ENCODE results near the gene GMNC. TPM values are rescaled to one million over a fixed set of nuclear protein-coding genes. Genes with fewer than 3 reads are reported as not detected.

Gene GMNC
- total and polyA plus RNA-seq, 10 of the 15 experiments (the other 5 are each of a cell fraction or from before 2014, with no cell fraction given), result not detected

- TF ChIP-seq ZBTB40 (IDR thresholded peaks at IDR 0.05; ENCODE audit: borderline replicate concordance), result no peak
- TF ChIP-seq YBX1 (IDR thresholded peaks at IDR 0.05), result no peak
- TF ChIP-seq CREB1 (IDR thresholded peaks at IDR 0.05; ENCODE audit: low read depth), result no peak
- no peak for TF ChIP-seq NR2F1 (conservative IDR thresholded peaks at IDR 0.05)
- no peak for TF ChIP-seq SMC3 (IDR thresholded peaks at IDR 0.05; ENCODE audit: borderline replicate concordance, low read length)
- no peak for TF ChIP-seq HCFC1 (IDR thresholded peaks at IDR 0.05; ENCODE audit: low read length)
- TF ChIP-seq JUND (IDR thresholded peaks at IDR 0.05; ENCODE audit: low read depth, low read length), result no peak
- no peak for TF ChIP-seq USF2 (IDR thresholded peaks at IDR 0.05; ENCODE audit: borderline replicate concordance, low read depth, low read length)
Observed at GRCh38 chr3:190865419-190865818, 2.9 kb upstream of the GMNC start (continued).

GRCh38 chr3:190864002-190864401 lies 1.5 kb upstream of the GMNC start:
- Histone ChIP-seq H4K20me1 (ENCODE audit: control insufficient read depth, insufficient read depth) (no peaks in the 10 kb centered on the region), H3K9ac (ENCODE audit: control insufficient read depth, insufficient read depth, low read length) (no peak overlapping the region), H3K27me3 (replicated peaks in 1 of 2; ENCODE audit: control insufficient read depth in 2 of 2, insufficient read depth in 2 of 2, low read length in 1 of 2) (peaks cover 5% of the 10 kb centered on the region in 2 experiments), H2AFZ (ENCODE audit: control insufficient read depth, low read depth, low read length) (no peak overlapping the region), H3K4me3 (no peak overlapping the region), H3K79me2 (ENCODE audit: control insufficient read depth, insufficient read depth, low read length) (no peaks in the 10 kb centered on the region), H3K9me3 (replicated peaks; ENCODE audit: control insufficient read depth, insufficient read depth, low read length) (no peaks in the 10 kb centered on the region), H3K4me2 (ENCODE audit: control insufficient read depth, insufficient read depth) (no peak overlapping the region), H3K4me1 (ENCODE audit: control insufficient read depth, insufficient read depth, low read length) (no peaks in the 10 kb centered on the region), H3K36me3 (ENCODE audit: control insufficient read depth in 2 of 2, insufficient read depth in 2 of 2, low read length in 1 of 2) (no peaks in the 10 kb centered on the region), H3K27ac (ENCODE audit: control insufficient read depth, insufficient read depth) (no peak overlapping the region)
- DNase-seq (ENCODE audit: low read depth, low spot score) (no peak), FAIRE-seq (no peak), ATAC-seq (no peak)
- intact Hi-C loops (cut with micrococcal nuclease; ENCODE audit: unreplicated experiment), result no loop called here
- in situ Hi-C loops (cut with MboI), result no loop called here
- RAD21 ChIA-PET (ENCODE audit: unreplicated experiment), result no interaction called here
- SMC1A ChIA-PET (ENCODE audit: uncharacterized antibody, unreplicated experiment), result no interaction called here
- POLR2A ChIA-PET, result no interaction called here
- CTCF ChIA-PET, result no interaction called here
- BruUV-seq (replicated peaks), result no TSS peak
- TF ChIP-seq NKRF (conservative IDR thresholded peaks at IDR 0.05), result no peak
- TF ChIP-seq GABPA (IDR thresholded peaks at IDR 0.05; ENCODE audit: low read depth), result no peak
- no peak for TF ChIP-seq RAD21 (IDR thresholded peaks at IDR 0.05; ENCODE audit: insufficient read depth, low read depth, low read length)
- no peak for TF ChIP-seq ELK1 (IDR thresholded peaks at IDR 0.05; ENCODE audit: low read depth, low read length)
- no peak for TF ChIP-seq EED (IDR thresholded peaks at IDR 0.05; ENCODE audit: low read depth)

Data from GM12878 (cell line).